ENCODE data around the gene NEGR1.

DNA sequence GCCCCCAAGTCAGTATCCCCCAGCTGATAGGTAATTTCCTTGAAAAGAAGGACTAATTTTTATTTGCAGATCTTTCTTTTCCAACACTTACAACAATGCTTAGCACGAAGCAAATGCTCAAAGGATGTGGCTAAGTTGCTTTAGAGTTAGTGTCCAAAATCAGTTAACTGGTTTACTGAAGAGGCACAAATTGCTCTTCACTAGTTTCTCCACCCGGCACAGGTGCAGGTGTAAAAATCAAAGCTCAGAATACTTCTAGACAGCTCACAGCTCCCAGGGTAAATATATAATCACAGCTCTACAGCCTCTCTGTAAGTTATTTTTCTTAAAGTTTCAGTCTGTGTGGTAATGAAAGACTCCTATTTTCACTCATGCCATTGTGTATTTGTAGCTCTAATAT lies 361.8 kb downstream of the NEGR1 start:
- TF ChIP-seq, protein P1, sequence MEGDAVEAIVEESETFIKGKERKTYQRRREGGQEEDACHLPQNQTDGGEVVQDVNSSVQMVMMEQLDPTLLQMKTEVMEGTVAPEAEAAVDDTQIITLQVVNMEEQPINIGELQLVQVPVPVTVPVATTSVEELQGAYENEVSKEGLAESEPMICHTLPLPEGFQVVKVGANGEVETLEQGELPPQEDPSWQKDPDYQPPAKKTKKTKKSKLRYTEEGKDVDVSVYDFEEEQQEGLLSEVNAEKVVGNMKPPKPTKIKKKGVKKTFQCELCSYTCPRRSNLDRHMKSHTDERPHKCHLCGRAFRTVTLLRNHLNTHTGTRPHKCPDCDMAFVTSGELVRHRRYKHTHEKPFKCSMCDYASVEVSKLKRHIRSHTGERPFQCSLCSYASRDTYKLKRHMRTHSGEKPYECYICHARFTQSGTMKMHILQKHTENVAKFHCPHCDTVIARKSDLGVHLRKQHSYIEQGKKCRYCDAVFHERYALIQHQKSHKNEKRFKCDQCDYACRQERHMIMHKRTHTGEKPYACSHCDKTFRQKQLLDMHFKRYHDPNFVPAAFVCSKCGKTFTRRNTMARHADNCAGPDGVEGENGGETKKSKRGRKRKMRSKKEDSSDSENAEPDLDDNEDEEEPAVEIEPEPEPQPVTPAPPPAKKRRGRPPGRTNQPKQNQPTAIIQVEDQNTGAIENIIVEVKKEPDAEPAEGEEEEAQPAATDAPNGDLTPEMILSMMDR (IDR thresholded peaks at IDR 0.05) = no peak
- TF ChIP-seq POLR2AphosphoS5 (IDR thresholded peaks at IDR 0.05; ENCODE audit: insufficient read depth in 1 of 2, low read depth in 1 of 2) = no peak
